GM18507 (cell line): ENCODE results near the gene ARHGAP15.
A peak's percentile ranks its signal among the peaks of the same experiment; 100 is the strongest.

Experiments used
- DNase-seq: peaks from one replicate; pipeline ENCODE4 v3.0.0; 2011; ENCODE audit warnings: low read depth; ENCODE audit not compliant: insufficient read length; ENCODE audit errors: extremely low spot score
- FAIRE-seq: peaks from 2 replicates; lab custom pipeline; 2011; peaks lifted over from hg19 to GRCh38; lab: Jason Lieb, UNC

ARHGAP15 gene

DNA sequence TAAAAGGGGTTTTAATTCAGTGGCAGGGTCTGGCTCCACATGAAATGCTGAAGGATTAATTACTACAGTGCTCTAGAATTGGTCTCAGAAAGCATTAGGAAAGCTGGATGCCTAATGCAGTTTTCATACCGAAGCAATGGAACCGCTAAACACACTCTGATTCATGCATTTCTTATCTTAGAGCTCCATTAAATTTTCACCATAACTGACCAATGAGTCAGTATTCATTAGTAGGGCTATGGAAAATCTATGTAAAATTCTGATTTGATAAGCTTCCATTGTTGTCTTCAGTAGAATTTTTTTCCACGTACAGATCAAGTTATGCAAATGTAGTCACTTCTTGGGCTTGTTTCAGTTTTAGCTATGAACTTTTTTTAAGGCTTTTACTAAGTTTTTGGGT lies 359.9 kb downstream of the ARHGAP15 start:
- FAIRE-seq (no peak), DNase-seq (no peak)

DNA sequence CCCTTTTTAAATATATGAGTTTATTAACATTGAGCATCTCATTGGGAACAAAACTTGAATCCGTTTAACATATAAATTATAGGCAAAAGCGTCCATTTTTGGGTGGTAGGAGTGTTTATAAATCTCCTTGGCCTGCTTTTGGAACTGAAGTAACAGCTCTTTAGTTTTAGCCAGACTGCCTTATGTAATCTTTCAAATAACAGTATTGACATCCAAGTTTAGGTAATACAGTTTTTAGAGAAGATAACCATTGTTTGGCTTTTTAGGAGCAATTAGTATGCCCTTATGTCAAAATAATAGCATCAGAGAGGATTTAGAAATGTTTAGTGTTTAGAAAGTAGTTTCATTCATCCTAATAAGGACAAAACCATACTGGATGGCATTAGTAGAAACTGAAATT lies 361.9 kb downstream of the ARHGAP15 start:
- DNase-seq = no peak
- FAIRE-seq = no peak

GRCh38 chr2:143493339-143493738 lies 364.1 kb downstream of the ARHGAP15 start:
- no peak for FAIRE-seq
- DNase-seq = no peak

GRCh38 chr2:143497726-143498125 lies 368.5 kb downstream of the ARHGAP15 start:
- no peak for FAIRE-seq
- DNase-seq = no peak

GRCh38 chr2:143498496-143498895 lies 369.3 kb downstream of the ARHGAP15 start:
- FAIRE-seq (no peak), DNase-seq (no peak)

DNA sequence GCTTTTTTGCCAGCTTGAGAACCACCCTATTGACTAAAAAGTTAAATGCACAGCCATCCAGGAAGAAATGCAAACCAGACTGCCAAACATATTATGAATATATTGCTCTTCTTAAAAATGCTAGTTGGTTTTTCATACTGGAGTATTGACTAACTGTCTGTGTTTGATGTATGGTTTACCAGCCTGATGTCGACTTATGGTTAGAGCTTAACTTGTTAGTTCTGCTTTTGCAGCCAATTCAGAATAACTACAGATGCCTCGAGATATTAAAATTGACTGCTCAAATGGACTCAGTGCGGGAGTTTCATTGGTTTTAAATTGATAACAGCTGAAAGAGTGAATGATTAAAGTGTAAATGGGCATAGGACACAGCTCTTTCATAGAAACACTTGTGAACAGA lies 369.8 kb downstream of the ARHGAP15 start:
- FAIRE-seq (no peak), DNase-seq (no peak)

DNA sequence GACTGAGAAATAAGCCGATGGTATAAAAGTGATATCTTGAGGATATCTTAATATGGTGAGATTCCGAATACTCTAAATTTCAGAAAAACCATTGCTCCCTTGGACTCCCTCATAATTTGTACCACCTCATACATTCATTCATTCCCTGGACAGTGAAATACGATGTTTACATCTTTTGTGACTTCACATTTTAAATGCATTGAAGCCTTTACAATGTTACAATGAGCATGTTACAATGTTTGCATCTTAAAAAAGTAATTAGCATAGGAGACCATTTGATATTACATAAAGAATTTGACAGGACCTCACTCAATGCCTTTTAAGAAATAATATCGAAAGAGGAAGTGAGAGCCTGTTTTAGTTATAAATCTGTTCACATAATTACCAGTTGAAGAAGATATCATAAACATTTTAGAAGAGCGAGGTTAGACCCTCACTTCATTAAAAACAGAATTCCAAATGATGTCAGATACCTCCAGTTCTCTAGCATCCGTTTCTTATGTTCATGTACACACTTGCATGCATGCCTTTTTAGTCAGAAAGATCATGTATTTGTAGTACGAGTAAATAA lies 372.0 kb downstream of the ARHGAP15 start:
- DNase-seq (no peak), FAIRE-seq (peak; percentile 46)

DNA sequence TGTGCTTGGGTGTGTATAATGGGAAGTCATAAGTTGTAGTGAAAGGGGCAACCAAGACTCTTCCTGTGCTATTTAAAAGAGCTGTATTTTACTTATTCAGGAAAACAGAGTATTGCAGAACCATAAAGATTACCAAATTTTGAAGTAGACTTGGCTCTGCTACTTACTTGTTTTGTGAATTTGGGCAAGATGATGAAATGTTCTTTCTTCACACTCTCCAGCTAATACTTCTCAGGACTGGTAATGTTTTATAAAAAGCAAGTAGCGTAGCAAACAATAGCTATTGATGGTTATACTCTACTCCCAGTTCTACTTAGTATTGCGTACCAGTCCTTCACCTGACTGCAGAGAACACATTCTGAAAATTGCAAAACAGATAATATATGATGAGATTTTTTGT lies 374.1 kb downstream of the ARHGAP15 start:
- FAIRE-seq (no peak), DNase-seq (no peak)

DNA sequence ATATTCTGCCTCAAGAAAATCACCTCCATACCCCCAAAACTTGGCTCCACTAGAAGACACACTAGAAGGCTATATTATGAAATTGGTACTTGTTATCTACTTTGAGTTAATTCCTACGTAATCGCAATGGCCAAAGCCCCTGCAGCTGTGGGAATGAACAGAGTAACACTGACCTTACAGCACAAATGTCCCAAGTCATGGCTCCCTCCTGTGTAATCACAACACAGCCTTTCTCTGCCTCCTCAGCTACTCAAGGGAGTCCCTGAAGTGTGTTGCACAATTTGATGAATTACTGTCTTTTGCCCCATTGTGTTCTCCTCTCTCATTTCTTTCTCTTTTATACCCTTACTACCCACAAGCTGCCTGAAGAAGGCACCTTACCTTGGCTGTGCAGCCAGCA lies 375.2 kb downstream of the ARHGAP15 start:
- no peak for DNase-seq
- FAIRE-seq = no peak

- DNase-seq = no peak
- no peak for FAIRE-seq
These were observed 376.3 kb downstream of the ARHGAP15 start for GRCh38 chr2:143505542-143505941.

- FAIRE-seq (peak; percentile 57), DNase-seq (peak; percentile 1)
These were observed 383.9 kb downstream of the ARHGAP15 start for GRCh38 chr2:143513081-143513480.

DNA sequence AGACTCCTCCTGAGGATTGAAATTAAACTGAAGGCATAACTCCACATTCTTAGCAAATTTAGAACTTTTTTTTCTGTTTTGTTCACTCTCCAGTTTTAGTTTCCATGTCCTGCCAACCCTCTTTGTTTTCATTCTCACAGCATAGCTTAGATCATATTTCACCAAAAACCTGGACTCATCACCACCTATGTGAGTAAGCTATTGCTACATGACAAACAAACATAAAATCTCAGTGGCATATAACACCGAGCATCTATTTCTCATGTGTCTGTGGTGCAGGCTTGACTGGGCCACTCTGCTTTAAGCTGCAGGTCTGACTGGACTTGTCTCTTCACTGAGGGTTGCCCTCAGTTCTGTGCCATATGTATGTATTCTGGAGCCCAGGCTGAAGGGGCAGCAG lies 385.2 kb downstream of the ARHGAP15 start:
- DNase-seq (no peak), FAIRE-seq (no peak)

- no peak for DNase-seq
- FAIRE-seq = no peak
These were observed 386.1 kb downstream of the ARHGAP15 start for GRCh38 chr2:143515318-143515717.

DNA sequence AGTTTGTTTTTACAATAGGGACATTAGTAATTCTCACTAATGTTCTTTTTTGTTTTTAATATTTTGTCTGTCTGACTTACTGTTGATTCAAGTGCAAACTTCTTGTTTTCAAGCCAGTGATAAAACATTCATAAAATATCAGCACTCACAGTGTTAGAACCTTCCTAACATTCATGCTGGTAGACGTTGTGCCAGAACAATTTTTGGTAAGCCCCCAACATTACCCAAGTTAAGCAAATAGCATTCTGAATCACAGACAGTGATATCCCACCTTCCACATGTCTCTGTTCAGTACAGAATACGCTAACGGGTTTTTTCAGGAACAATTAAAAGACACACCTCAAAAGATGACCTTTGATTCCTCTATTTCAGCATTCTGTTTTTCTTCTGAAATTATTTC lies 390.3 kb downstream of the ARHGAP15 start:
- FAIRE-seq (no peak), DNase-seq (no peak)

GRCh38 chr2:143521396-143521795 lies 392.2 kb downstream of the ARHGAP15 start:
- DNase-seq (no peak), FAIRE-seq (no peak)

GRCh38 chr2:143522699-143523098 lies 393.5 kb downstream of the ARHGAP15 start:
- DNase-seq (no peak), FAIRE-seq (no peak)

GRCh38 chr2:143524119-143524553 lies 394.9 kb downstream of the ARHGAP15 start:
- no peak for FAIRE-seq

DNA sequence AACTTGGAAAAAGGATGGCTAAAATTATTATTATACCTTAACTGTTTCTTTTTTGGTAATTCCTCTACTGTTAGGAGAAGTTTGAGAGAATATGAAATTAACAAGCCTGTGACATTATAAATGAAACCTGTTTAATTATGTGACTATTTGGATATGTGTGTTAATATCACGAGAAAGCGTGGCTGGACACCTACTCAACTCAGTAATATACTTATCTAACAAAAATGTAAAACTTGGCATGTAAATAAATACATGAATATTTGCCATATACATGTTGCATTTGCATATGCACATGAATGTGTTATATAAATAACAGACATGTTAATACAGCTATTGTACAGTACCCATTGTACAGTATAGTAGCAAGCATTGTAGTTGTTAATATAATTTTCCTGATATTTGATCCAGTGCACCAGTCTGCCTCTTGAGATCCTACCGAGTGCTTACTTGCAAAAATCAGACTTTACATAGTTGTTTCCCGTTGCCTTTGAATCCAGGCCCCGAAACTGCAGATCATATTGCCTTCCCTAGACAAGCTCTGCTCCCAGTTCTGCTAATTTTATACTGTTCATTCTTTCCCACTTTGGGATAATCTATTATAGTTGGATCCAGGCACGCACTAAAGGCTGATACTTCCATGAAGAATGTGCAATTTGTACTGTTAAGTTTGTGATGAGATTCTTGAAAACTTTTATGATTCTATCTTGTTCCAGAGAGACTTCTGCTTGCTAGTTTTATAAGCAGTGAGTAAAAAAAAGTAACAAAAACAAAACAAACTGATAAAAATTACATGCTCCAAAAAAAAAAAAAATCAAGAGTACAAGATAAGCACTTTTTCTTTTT lies 395.6 kb downstream of the ARHGAP15 start:
- DNase-seq = no peak
- FAIRE-seq = no peak

More at GRCh38 chr2:143524119-143524553, 394.9 kb downstream of the ARHGAP15 start:
- no peak for DNase-seq

DNA sequence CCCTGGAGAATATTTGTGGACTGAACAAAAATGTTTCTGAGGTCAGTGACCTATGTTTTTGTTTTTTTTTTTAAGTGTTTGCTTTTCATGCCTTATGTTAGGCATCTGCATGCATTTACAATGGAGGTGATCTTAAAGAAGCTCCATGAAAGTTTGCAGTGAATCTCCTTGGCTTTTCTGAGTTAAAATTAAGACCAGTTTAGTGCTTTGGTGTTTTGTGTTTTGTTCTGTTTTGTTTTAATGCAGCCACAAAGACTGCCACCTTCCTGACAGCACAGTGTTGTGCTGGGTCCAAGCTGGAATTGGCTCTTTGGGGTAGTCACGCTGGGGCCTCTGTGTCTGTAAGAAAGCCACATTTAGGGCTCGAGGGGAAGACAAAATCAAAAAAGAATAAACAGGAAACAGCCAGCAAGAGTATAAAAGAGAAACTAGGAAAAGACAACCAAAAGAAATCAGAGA lies 396.2 kb downstream of the ARHGAP15 start:
- FAIRE-seq = no peak
- no peak for DNase-seq

DNA sequence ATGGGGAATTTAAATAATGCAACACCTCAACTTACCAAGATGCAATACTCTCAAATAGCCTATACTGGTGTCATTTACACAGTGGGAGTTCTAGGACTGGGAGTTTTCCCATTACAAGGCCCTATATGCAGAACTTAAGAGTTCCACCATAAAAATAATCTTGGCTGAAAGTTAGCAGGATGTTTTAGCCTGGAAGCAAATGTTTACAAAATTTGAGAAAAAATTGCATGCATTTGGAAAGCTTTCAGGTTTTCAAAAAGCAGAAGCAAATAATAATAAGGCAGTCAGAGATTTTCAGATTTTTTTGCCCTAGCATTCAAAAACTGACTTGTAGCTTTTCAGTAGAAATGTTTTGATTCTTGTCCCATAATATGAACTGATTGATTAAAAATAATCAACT lies 397.3 kb downstream of the ARHGAP15 start:
- DNase-seq (no peak), FAIRE-seq (no peak)

DNA sequence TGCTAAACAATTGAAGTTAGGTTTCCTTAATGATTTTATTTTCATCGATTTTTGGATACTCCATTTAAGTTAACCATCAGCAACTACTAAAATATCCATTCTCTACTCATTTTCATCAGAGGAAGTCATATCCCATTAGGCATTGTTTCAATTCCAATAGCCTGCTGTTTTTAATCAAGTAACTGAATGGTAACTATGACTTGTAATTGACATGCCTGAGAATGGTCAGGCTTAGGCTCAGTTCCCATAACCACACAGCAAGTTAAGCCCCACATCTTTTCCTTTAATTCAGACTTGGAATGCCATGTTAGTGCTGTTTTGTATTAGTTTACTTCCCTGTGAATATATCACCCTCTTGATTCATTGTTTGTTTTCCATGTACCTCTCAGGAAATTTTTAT lies 398.8 kb downstream of the ARHGAP15 start:
- no peak for DNase-seq
- no peak for FAIRE-seq
